Measurements from ENCODE around the gene HSPA12B. TPM values are rescaled to one million over a fixed set of nuclear protein-coding genes. Genes with fewer than 3 reads are reported as not detected.

The HSPA12B gene
- total and polyA plus RNA-seq, 2 donors: 1.5 to 2.3 TPM

DNA sequence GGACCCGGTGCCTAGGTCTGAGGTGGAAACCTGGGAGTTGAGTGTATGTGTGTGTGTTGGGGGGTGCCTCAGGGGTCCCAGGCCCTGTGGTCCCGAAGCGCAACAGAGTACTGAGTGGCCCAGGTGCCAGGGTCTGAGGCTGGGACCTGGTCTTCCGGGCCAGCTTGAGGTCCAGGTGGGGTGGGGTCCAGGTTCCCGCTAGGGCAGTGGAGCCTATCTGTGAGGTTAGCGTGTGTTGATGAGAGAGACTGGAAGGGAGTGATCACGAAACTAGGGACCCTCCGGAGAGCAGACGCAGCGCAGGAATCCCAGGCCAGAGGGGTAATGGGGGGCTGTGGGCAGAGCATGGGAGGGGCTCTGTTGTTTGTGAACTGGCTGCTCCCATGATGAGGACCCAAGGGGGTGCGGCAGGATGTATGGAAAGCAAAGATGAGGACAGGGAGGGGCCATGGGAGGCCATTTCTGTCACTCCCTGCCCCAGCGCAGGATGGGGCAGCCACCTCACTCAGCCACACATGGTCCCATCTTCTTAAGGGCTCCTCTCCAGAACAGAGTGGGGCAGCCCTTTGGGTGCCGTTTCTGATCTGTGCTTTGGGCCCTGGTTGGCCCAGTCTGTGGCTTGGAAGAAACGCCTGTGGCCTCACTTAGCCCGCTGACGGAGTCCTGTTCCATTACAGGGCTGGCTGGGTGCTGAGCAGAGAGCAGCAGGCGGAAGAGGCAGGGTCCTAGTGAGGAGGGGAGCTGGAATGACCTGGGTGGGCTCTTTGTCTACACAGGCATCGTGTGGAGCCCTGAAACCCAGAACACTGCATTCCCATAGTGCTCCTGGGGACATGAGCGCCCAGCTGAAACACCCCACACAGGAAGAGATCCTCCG is 872 bp downstream of the HSPA12B start:
- Histone ChIP-seq H3K4me1 (ENCODE audit: control insufficient read depth in 2 of 2, insufficient read depth in 2 of 2, low read length in 2 of 2) (peaks cover 0 to 10% of the 10 kb centered on the region in 2 donors), H3K27me3 (ENCODE audit: control insufficient read depth in 2 of 2, insufficient read depth in 1 of 2, low read length in 1 of 2) (peaks cover 20 to 39% of the 10 kb centered on the region in 2 donors), H3K36me3 (ENCODE audit: control insufficient read depth in 2 of 2, insufficient read depth in 2 of 2, low read length in 1 of 2) (no peaks in the 10 kb centered on the region), H3K9me3 (ENCODE audit: control insufficient read depth in 2 of 2, insufficient read depth in 1 of 2, low read length in 1 of 2) (no peaks in the 10 kb centered on the region), H3K27ac (ENCODE audit: low read depth in 1 of 2, low read length in 1 of 2) (no peak overlapping the region), H3K4me3 (ENCODE audit: low read length in 2 of 2) (peak overlapping the region in 1 of 2 donors; percentile 1)
- no peak for DNase-seq (ENCODE audit: low read depth in 6 of 9, low spot score in 9 of 9)
- 96% methylated on average over 20 of the region's 20 CpGs for WGBS

DNA sequence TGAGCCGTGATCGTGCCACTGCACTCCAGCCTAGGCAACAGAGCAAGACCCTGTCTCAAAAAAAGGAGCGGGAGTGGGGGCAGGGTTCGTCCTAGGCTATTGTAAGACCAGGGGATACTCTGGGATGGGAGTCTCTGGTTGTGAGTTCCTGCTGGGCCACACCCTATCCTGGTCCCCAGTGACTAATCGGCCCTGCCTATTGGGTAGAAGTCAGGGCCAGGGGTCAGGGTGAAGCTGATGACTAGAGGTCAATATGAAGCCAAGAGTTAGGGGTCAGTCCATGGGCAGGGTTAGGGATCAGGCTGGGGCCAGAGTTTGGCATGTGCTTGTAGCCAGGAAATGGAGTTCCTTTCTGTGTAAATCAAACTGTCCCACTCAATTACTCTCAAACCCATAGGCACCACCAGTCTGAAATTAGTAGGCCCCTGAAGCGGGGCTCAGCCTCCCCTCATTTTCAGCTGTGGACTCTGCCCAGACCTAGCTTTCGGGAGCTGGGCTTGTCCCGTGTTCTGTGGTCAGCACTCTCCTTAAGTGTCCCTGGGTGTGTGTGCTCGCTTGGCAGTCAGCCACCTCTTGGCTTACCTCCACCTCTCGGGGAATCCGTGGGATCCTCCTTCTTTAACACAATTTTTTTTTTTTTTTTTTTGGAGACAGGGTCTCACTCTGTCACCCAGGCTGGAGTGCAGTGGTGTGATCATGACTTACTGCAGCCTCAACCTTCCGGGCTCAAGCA is 1.8 kb downstream of the HSPA12B start:
- Histone ChIP-seq H3K9me3 (ENCODE audit: control insufficient read depth in 2 of 2, insufficient read depth in 1 of 2, low read length in 1 of 2) (no peaks in the 10 kb centered on the region), H3K27ac (ENCODE audit: low read depth in 1 of 2, low read length in 1 of 2) (no peak overlapping the region), H3K4me1 (ENCODE audit: control insufficient read depth in 2 of 2, insufficient read depth in 2 of 2, low read length in 2 of 2) (peaks cover 0 to 10% of the 10 kb centered on the region in 2 donors), H3K4me3 (ENCODE audit: low read length in 2 of 2) (no peak overlapping the region), H3K36me3 (ENCODE audit: control insufficient read depth in 2 of 2, insufficient read depth in 2 of 2, low read length in 1 of 2) (no peaks in the 10 kb centered on the region), H3K27me3 (ENCODE audit: control insufficient read depth in 2 of 2, insufficient read depth in 1 of 2, low read length in 1 of 2) (peaks cover 20 to 32% of the 10 kb centered on the region in 2 donors)
- no peak for DNase-seq (ENCODE audit: low read depth in 6 of 9, low spot score in 9 of 9)
- WGBS: 82% methylated on average over 12 of the region's 12 CpGs

DNA sequence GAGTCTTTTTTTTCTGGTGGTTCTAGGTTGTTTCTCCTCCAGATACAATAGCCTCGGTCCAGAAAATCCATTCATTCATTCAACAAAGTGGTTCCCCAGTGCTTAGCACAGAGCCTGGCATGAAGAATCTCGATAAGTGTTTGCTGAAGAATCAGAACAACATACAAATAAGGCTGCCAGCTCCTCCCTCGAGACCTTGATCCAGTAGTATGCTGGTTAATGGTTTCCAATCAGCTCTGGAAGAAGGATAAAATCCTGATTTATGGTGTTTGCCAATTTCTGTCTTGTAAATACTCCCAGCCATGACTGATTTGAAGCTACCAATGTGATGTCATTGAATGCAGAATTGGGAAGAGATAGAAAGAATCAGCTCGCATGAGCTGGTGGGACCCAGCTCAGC is 3.3 kb downstream of the HSPA12B start:
- 94% methylated on average over 4 of the region's 4 CpGs for WGBS
- no peaks in the 10 kb centered on the region for H3K9me3 ChIP-seq (ENCODE audit: control insufficient read depth in 2 of 2, insufficient read depth in 1 of 2, low read length in 1 of 2)
- H3K4me3 ChIP-seq (ENCODE audit: low read length in 2 of 2): no peak overlapping the region
- H3K36me3 ChIP-seq (ENCODE audit: control insufficient read depth in 2 of 2, insufficient read depth in 2 of 2, low read length in 1 of 2): no peaks in the 10 kb centered on the region
- DNase-seq (ENCODE audit: low read depth in 6 of 9, low spot score in 9 of 9): no peak
- H3K27me3 ChIP-seq (ENCODE audit: control insufficient read depth in 2 of 2, insufficient read depth in 1 of 2, low read length in 1 of 2): peaks cover 20 to 31% of the 10 kb centered on the region in 2 donors
- H3K27ac ChIP-seq (ENCODE audit: low read depth in 1 of 2, low read length in 1 of 2): no peak overlapping the region
- H3K4me1 ChIP-seq (ENCODE audit: control insufficient read depth in 2 of 2, insufficient read depth in 2 of 2, low read length in 2 of 2): peaks cover 0 to 10% of the 10 kb centered on the region in 2 donors

DNA sequence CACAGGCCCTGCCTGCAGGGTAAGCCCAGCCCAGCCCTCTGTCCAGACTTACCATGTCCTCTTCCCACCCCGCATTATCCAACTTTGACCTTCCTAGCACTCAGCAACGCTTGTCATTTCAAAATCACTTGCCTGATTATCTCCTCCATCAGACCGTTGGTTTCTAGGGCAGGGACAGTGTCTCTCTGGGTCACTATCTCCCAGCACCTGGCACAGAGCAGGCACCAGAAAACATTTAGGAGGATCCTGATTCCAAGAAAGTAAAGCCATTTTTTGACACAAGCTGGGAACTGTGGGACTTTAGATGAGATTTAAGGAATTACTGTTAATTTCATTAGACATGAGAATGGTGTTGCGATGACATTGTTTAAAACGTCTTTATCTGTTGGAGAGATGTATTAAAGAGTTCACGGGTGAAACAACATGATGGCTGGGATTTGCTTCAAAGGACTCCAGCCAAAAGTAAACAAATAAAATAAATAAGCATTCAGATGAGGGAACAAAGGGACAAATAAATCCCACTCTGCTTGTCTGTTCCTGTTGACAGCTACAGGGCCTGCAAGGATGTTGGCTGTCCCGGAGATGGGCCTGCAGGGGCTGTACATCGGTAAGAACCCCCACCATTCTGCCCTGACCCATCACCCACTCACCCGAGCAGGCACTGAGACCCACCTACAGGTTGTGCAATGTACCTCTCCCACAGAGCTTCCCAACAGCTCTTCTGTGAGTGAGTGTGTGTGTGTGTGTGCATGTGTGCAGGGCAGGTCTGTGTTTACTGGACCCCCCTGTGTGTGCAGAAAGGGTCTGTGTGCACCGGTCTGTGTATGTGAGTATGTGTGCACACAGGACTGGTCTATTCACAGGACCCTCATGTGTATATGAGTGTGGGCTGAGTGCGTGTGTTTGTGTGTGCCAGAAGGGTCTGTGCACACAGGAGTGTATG is 5.9 kb downstream of the HSPA12B start:
- Histone ChIP-seq H3K27me3 (ENCODE audit: control insufficient read depth in 2 of 2, insufficient read depth in 1 of 2, low read length in 1 of 2) (peaks cover 5 to 6% of the 10 kb centered on the region in 2 donors), H3K4me1 (ENCODE audit: control insufficient read depth in 2 of 2, insufficient read depth in 2 of 2, low read length in 2 of 2) (no peaks in the 10 kb centered on the region), H3K27ac (ENCODE audit: low read depth in 1 of 2, low read length in 1 of 2) (no peak overlapping the region), H3K36me3 (ENCODE audit: control insufficient read depth in 2 of 2, insufficient read depth in 2 of 2, low read length in 1 of 2) (no peaks in the 10 kb centered on the region), H3K9me3 (ENCODE audit: control insufficient read depth in 2 of 2, insufficient read depth in 1 of 2, low read length in 1 of 2) (no peaks in the 10 kb centered on the region), H3K4me3 (ENCODE audit: low read length in 2 of 2) (no peak overlapping the region)
- no peak for DNase-seq (ENCODE audit: low read depth in 6 of 9, low spot score in 9 of 9)
- WGBS: 92% methylated on average over 11 of the region's 11 CpGs

DNA sequence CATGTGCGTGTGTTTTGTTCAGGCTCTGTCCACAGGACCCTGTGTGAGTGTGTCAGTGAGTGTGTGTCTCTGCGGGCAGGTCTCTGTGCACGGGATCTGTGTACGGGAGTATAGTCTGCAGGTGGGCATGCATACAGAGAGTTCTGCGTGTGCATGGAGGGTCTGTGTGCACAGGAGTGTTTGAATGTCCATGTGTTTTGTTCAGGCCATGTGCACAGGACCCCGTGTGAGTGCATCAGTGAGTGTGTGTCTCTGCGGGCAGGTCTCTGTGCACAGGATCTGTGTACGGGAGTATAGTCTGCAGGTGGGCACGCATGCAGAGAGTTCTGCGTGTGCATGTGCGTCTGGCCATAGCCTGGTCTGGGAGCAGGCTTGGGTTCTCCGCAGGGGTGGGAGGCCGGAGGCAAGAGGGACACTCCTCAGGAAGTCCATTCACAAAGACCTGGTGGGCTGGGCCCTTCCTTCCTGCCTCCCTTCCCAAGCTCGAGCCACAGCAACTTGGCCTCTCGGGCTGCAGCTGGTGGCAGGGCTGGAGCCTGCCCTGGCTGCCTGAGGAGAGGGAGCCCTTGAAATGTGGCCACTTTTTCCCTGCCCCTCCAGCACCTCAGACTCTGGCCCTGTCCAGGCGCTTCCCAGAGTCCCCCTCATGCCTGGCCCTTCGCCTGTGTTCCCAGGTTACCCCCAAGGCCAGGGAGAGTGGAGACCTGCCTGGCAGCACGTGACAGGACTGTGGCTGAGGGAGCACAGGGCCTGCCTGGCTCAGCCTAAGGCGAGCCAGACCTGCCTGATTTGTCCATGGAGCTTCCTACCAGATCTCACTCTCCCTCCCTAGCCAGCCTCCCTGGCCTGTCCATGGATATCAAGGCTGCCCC is 6.8 kb downstream of the HSPA12B start:
- no peak for DNase-seq (ENCODE audit: low read depth in 6 of 9, low spot score in 9 of 9)
- no peak overlapping the region for H3K4me3 ChIP-seq (ENCODE audit: low read length in 2 of 2)
- no peak overlapping the region for H3K27ac ChIP-seq (ENCODE audit: low read depth in 1 of 2, low read length in 1 of 2)

DNA sequence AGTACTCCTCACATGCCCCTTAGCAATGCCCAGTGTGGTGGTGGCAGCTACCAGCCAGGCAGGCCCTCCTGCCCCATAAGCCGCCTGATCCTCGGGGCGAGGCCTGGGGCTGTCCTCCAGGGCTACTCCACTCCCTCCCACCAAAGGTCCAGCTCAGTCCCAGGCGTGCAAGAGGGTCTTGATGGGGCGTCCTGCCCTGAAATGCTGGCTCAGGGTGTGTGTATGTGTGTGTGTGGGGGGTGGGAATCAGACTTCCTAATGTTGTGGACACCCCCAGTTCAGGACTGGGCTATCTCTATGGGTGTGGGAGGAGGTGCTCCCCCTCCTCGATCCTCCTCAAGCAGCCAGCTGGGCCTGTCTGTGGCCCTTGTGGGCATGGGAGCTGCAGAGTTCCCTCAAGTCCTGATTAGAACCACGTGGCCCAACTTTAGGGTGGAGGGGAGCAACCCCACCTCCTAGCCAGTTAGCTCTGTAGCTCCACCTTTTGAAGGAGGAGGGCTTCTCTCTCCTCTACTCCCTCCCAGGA is 7.5 kb downstream of the HSPA12B start:
- no peaks in the 10 kb centered on the region for H3K9me3 ChIP-seq (ENCODE audit: control insufficient read depth in 2 of 2, insufficient read depth in 1 of 2, low read length in 1 of 2)
- 91% methylated on average over 7 of the region's 7 CpGs for whole genome bisulfite sequencing
- peaks cover 0 to 8% of the 10 kb centered on the region in 2 donors for H3K27me3 ChIP-seq (ENCODE audit: control insufficient read depth in 2 of 2, insufficient read depth in 1 of 2, low read length in 1 of 2)
- H3K36me3 ChIP-seq (ENCODE audit: control insufficient read depth in 2 of 2, insufficient read depth in 2 of 2, low read length in 1 of 2): no peaks in the 10 kb centered on the region
- H3K27ac ChIP-seq (ENCODE audit: low read depth in 1 of 2, low read length in 1 of 2): no peak overlapping the region
- no peak overlapping the region for H3K4me3 ChIP-seq (ENCODE audit: low read length in 2 of 2)
- DNase-seq (ENCODE audit: low read depth in 6 of 9, low spot score in 9 of 9): no peak
- H3K4me1 ChIP-seq (ENCODE audit: control insufficient read depth in 2 of 2, insufficient read depth in 2 of 2, low read length in 2 of 2): peaks cover 0 to 3% of the 10 kb centered on the region in 2 donors

More for the DNA sequence above, 6.8 kb downstream of the HSPA12B start:
- Histone ChIP-seq H3K4me1 (ENCODE audit: control insufficient read depth in 2 of 2, insufficient read depth in 2 of 2, low read length in 2 of 2) (no peaks in the 10 kb centered on the region), H3K27me3 (ENCODE audit: control insufficient read depth in 2 of 2, insufficient read depth in 1 of 2, low read length in 1 of 2) (peaks cover under 1 to 2% of the 10 kb centered on the region in 2 donors), H3K9me3 (ENCODE audit: control insufficient read depth in 2 of 2, insufficient read depth in 1 of 2, low read length in 1 of 2) (no peaks in the 10 kb centered on the region), H3K36me3 (ENCODE audit: control insufficient read depth in 2 of 2, insufficient read depth in 2 of 2, low read length in 1 of 2) (no peaks in the 10 kb centered on the region)
- whole genome bisulfite sequencing: 91% methylated on average over 19 of the region's 19 CpGs

DNA sequence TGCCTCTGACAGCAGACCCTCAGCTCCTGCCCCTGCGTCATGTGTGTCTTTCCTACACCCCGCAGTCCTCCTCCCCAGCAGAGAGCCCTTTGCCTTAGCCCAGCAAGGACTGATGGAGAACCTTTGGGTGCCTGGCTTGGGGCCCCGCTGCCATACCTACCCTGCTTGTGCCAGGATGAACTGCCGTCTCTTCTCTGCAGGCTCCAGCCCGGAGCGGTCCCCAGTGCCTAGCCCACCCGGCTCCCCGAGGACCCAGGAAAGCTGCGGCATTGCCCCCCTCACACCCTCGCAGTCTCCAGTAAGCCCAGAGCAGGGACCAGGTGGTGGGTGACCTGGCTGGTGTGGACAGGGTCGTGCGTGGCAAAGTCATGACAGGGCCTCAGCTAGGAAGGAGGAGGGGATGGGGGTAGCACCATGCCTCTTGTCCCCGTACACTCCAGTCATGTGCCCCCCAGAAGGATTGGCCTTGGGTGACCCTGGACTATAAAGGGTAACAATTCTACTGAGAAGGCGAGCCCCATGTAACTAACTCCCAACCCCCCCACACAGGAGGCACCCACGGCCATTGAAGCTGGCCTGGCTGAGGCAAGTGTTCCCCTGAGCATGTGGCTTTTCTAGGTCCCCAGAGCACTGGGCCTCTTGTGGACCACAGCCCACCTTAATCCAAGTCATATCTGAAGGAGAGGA is 8.3 kb downstream of the HSPA12B start:
- peaks cover 0 to 16% of the 10 kb centered on the region in 2 donors for H3K27me3 ChIP-seq (ENCODE audit: control insufficient read depth in 2 of 2, insufficient read depth in 1 of 2, low read length in 1 of 2)
- 97% methylated on average over 15 of the region's 15 CpGs for WGBS
- H3K27ac ChIP-seq (ENCODE audit: low read depth in 1 of 2, low read length in 1 of 2): no peak overlapping the region
- no peaks in the 10 kb centered on the region for H3K36me3 ChIP-seq (ENCODE audit: control insufficient read depth in 2 of 2, insufficient read depth in 2 of 2, low read length in 1 of 2)
- peaks cover 0 to 2% of the 10 kb centered on the region in 2 donors for H3K9me3 ChIP-seq (ENCODE audit: control insufficient read depth in 2 of 2, insufficient read depth in 1 of 2, low read length in 1 of 2)
- H3K4me1 ChIP-seq (ENCODE audit: control insufficient read depth in 2 of 2, insufficient read depth in 2 of 2, low read length in 2 of 2): peaks cover 0 to 3% of the 10 kb centered on the region in 2 donors
- DNase-seq (ENCODE audit: low read depth in 6 of 9, low spot score in 9 of 9): no peak
- H3K4me3 ChIP-seq (ENCODE audit: low read length in 2 of 2): no peak overlapping the region

Measured in thymus (tissue), 11 donors.